Testis (tissue), 2 donors: ENCODE results near the gene TLE6.
"Not testable (repeated sequence)": the region's sequence is repeated elsewhere in the genome, so short reads cannot be mapped to it uniquely, and the experiment has no call there.

Experiments
- POLR2A ChIP-seq: fragments of 450-650 bp; IDR thresholded peaks from one replicate; pipeline ENCODE4 v1.6.1; 2017; ENCODE audit warnings: antibody characterized with exemption, mild to moderate bottlenecking, moderate library complexity
- TF ChIP-seq, protein P1 (sequence below), 3 experiments: fragments of 450-650 bp in 2 of 3; fragments of 200-600 bp in 1 of 3; sonication (generic) in 1 of 3; IDR thresholded peaks; one replicate each; pipeline ENCODE4 v1.5.1; 2016 to 2019; ENCODE audit warnings: antibody characterized with exemption in 3 of 3, mild to moderate bottlenecking in 2 of 3, moderate library complexity in 1 of 3

- TF ChIP-seq, protein P1, sequence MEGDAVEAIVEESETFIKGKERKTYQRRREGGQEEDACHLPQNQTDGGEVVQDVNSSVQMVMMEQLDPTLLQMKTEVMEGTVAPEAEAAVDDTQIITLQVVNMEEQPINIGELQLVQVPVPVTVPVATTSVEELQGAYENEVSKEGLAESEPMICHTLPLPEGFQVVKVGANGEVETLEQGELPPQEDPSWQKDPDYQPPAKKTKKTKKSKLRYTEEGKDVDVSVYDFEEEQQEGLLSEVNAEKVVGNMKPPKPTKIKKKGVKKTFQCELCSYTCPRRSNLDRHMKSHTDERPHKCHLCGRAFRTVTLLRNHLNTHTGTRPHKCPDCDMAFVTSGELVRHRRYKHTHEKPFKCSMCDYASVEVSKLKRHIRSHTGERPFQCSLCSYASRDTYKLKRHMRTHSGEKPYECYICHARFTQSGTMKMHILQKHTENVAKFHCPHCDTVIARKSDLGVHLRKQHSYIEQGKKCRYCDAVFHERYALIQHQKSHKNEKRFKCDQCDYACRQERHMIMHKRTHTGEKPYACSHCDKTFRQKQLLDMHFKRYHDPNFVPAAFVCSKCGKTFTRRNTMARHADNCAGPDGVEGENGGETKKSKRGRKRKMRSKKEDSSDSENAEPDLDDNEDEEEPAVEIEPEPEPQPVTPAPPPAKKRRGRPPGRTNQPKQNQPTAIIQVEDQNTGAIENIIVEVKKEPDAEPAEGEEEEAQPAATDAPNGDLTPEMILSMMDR (IDR thresholded peaks at IDR 0.05) = not testable (repeated sequence)
- not testable (repeated sequence) for TF ChIP-seq POLR2A
Measured at GRCh38 chr19:2992333-2992732, 15.0 kb downstream of the TLE6 start.
